ENCODE data around the gene CRABP2. TPM values are rescaled to one million over a fixed set of nuclear protein-coding genes. Genes with fewer than 3 reads are reported as not detected.

The CRABP2 gene
- total and polyA plus RNA-seq, 2 donors (not counting 1 experiment from before 2014, with no cell fraction given) = 0.89 to 1.2 TPM

DNA sequence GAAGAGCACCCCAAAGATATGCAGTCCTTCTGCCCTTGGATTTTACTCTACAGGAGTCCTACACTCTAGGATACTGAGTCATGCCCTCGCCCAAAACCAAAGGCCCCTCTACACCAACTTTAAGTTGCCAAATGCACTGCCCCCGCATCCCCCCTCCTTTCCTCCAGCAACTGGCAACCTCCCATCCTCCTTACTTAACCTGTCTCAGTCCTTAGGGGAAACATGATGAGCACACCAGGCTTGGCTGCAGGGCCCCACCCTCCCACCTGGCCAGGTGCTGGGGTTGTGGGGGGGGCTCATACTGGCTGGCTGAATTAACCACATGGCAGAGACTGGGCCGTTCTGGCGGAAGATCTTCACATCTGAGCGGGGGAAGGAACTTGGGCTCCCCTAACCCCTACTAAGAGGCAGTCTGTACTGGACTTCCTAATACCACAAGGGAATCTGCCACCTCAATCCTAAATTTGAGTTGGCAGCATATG is 44.8 kb upstream of the CRABP2 start:
- TF ChIP-seq CTCF (IDR thresholded peaks at IDR 0.05) (no peak), EZH2 (IDR thresholded peaks at IDR 0.05; ENCODE audit: borderline replicate concordance, insufficient read depth, low read depth, low read length, poor library complexity, severe bottlenecking) (no peak)
- H3K79me2 ChIP-seq (ENCODE audit: control insufficient read depth, insufficient read depth, low read length) = peaks cover 67% of the 10 kb centered on the region
- peak; percentile 61 for DNase-seq
- H3K4me3 ChIP-seq (ENCODE audit: control extremely low read depth in 1 of 5, extremely low read depth in 1 of 5, insufficient read depth in 1 of 5, low read depth in 2 of 5, low read length in 4 of 5) = peak overlapping the region; percentile 71 to 95 (median 86)
- ATAC-seq (ENCODE audit: low read depth) = no peak
- Mint-ChIP-seq H3K9me3 (ENCODE audit: insufficient read depth) (no peaks in the 10 kb centered on the region), H3K4me1 (peaks cover 72% of the 10 kb centered on the region), H3K27me3 (no peaks in the 10 kb centered on the region), H3K27ac (peak overlapping the region; percentile 91), H3K4me3 (peak overlapping the region; percentile 93)
- no peaks in the 10 kb centered on the region for H3K27me3 ChIP-seq (replicated peaks in 1 of 4; ENCODE audit: control extremely low read depth in 1 of 4, control insufficient read depth in 3 of 4, insufficient read depth in 4 of 4, low read length in 3 of 4)
- H3K4me2 ChIP-seq (replicated peaks; ENCODE audit: low read depth, low read length, poor library complexity, severe bottlenecking) = peak overlapping the region; percentile 78
- intact Hi-C loops (cut with micrococcal nuclease) = loop anchor here (5.0 kb wide), 1 partner anchor 413 kb away; the partner anchor contains the start of genes CCT3 and TSACC
- H3K27ac ChIP-seq (ENCODE audit: low read length in 2 of 2) = peak overlapping the region; percentile 58 to 81
- 14% methylated on average over 1 of the region's 5 CpGs for WGBS (ENCODE audit: insufficient coverage)
- no peaks in the 10 kb centered on the region for H3K36me3 ChIP-seq (replicated peaks in 1 of 2; ENCODE audit: control extremely low read depth in 1 of 2, control insufficient read depth in 1 of 2, extremely low read depth in 1 of 2, insufficient read depth in 2 of 2, low read length in 1 of 2)
- H4K20me1 ChIP-seq (ENCODE audit: control insufficient read depth, insufficient read depth, low read length, poor library complexity, severe bottlenecking) = peaks cover 16% of the 10 kb centered on the region
- H3K9ac ChIP-seq (ENCODE audit: low read length) = peak overlapping the region; percentile 78
- CTCF ChIA-PET = interaction anchor here (2.6 to 3.2 kb wide), 2 partner anchors 16 to 24 kb away, joined by 15 to 24 read pairs; partner anchors contain the start of gene PRCC
- no peaks in the 10 kb centered on the region for H3K9me3 ChIP-seq (ENCODE audit: control extremely low read depth in 1 of 3, control insufficient read depth in 2 of 3, insufficient read depth in 1 of 3, low read length in 2 of 3)
- peaks cover 53 to 68% of the 10 kb centered on the region in 2 donors for H3K4me1 ChIP-seq (ENCODE audit: control insufficient read depth in 2 of 2, insufficient read depth in 2 of 2, low read length in 2 of 2)
- POLR2A ChIA-PET = interaction anchor here (0.6 to 2.6 kb wide), 3 partner anchors 9 to 618 kb away, joined by 5 to 29 read pairs (median 21); partner anchors contain the start of genes ISG20L2, METTL25B and MRPL24
- peak overlapping the region; percentile 82 for H2AFZ ChIP-seq (ENCODE audit: insufficient read depth, low read depth, low read length, poor library complexity, severe bottlenecking)
